Measurements from ENCODE around the gene RXYLT1.

Gene RXYLT1

GRCh38 chr12:63782466-63782865 lies 2.8 kb downstream of the RXYLT1 start:
- DNase-seq (ENCODE audit: low read depth) = no peak
- no peak overlapping the region for H3K4me3 ChIP-seq (ENCODE audit: low read depth, low read length)
- TF ChIP-seq MAX (IDR thresholded peaks at IDR 0.05; ENCODE audit: low read depth, low read length) (no peak), MYC (IDR thresholded peaks at IDR 0.05; ENCODE audit: low read depth, low read length) (no peak), POLR2A (IDR thresholded peaks at IDR 0.05; ENCODE audit: extremely low read depth, insufficient read length) (no peak)
- TF ChIP-seq, protein P1, sequence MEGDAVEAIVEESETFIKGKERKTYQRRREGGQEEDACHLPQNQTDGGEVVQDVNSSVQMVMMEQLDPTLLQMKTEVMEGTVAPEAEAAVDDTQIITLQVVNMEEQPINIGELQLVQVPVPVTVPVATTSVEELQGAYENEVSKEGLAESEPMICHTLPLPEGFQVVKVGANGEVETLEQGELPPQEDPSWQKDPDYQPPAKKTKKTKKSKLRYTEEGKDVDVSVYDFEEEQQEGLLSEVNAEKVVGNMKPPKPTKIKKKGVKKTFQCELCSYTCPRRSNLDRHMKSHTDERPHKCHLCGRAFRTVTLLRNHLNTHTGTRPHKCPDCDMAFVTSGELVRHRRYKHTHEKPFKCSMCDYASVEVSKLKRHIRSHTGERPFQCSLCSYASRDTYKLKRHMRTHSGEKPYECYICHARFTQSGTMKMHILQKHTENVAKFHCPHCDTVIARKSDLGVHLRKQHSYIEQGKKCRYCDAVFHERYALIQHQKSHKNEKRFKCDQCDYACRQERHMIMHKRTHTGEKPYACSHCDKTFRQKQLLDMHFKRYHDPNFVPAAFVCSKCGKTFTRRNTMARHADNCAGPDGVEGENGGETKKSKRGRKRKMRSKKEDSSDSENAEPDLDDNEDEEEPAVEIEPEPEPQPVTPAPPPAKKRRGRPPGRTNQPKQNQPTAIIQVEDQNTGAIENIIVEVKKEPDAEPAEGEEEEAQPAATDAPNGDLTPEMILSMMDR (IDR thresholded peaks at IDR 0.05; ENCODE audit: low read depth, low read length) = no peak

GRCh38 chr12:63787306-63787705 lies 7.6 kb downstream of the RXYLT1 start:
- TF ChIP-seq, protein P1 (IDR thresholded peaks at IDR 0.05; ENCODE audit: low read depth, low read length) = no peak
- no peak for TF ChIP-seq MYC (IDR thresholded peaks at IDR 0.05; ENCODE audit: low read depth, low read length)
- no peak for TF ChIP-seq MAX (IDR thresholded peaks at IDR 0.05; ENCODE audit: low read depth, low read length)
- H3K4me3 ChIP-seq (ENCODE audit: low read depth, low read length) = no peak overlapping the region
- no peak for DNase-seq (ENCODE audit: low read depth)

DNA sequence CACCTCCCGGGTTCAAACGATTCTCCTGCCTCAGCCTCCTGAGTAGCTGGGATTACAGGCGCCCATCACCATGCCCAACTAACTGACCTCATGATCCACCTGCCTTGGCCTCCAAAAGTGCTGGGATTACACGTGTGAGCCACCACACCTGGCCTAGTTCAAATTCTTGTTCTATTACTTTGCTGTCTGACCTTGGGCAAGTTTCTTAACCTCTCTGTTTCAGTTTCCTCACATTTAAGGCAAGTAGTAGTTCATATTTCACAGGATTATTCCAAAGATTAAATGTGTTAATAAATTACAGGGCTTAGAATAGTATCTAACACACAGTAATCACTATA lies 10.9 kb downstream of the RXYLT1 start:
- no peak for DNase-seq (ENCODE audit: low read depth)
- TF ChIP-seq POLR2A (IDR thresholded peaks at IDR 0.05; ENCODE audit: extremely low read depth, insufficient read length) (no peak), MAX (IDR thresholded peaks at IDR 0.05; ENCODE audit: low read depth, low read length) (no peak), MYC (IDR thresholded peaks at IDR 0.05; ENCODE audit: low read depth, low read length) (no peak)
- TF ChIP-seq, protein P1 (IDR thresholded peaks at IDR 0.05; ENCODE audit: low read depth, low read length) = no peak
- no peak overlapping the region for H3K4me3 ChIP-seq (ENCODE audit: low read depth, low read length)

GRCh38 chr12:63792338-63792737 lies 12.6 kb downstream of the RXYLT1 start:
- H3K4me3 ChIP-seq (ENCODE audit: low read depth, low read length) = no peak overlapping the region
- no peak for DNase-seq (ENCODE audit: low read depth)
- TF ChIP-seq MYC (IDR thresholded peaks at IDR 0.05; ENCODE audit: low read depth, low read length) (no peak), MAX (IDR thresholded peaks at IDR 0.05; ENCODE audit: low read depth, low read length) (no peak), POLR2A (IDR thresholded peaks at IDR 0.05; ENCODE audit: extremely low read depth, insufficient read length) (no peak)
- TF ChIP-seq, protein P1 (IDR thresholded peaks at IDR 0.05; ENCODE audit: low read depth, low read length) = no peak

DNA sequence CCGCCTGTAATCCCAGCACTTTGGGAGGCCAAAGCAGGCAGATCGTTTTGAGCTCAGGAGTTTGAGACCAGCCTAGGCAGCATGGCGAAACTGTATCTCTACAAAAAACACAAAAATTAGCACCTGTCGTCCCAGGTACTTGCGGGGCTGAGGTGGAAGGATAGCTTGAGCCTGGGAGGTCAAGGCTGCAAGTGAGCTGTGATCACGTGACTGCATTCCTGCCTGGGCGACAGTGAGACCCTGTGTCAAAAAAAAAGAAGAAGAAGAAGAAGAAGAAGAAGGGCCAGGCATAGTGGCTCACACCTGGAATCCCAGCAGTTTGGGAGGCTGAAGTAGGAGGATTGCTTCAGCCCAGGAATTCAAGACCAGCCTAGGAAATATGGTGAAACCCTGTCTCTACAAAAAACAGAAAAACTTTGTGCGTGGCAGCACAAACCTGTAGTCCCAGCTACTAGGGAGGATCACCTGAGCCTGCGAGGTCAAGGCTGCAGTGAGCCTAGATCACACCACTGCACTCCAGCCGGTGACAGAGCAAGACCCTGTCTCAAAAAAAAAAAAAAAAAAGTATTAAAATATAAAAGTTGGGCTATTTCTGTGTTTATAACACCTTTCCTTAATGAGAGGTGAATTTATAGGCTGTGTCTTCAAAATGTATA lies 15.5 kb downstream of the RXYLT1 start:
- TF ChIP-seq MAX (IDR thresholded peaks at IDR 0.05; ENCODE audit: low read depth, low read length) (no peak), MYC (IDR thresholded peaks at IDR 0.05; ENCODE audit: low read depth, low read length) (no peak), POLR2A (IDR thresholded peaks at IDR 0.05; ENCODE audit: extremely low read depth, insufficient read length) (no peak)
- TF ChIP-seq, protein P1 (IDR thresholded peaks at IDR 0.05; ENCODE audit: low read depth, low read length) = no peak

More for the DNA sequence above, 15.5 kb downstream of the RXYLT1 start:
- no peak overlapping the region for H3K4me3 ChIP-seq (ENCODE audit: low read depth, low read length)
- DNase-seq (ENCODE audit: low read depth) = no peak

Data from NB4 (cell line).